Prostate gland (tissue), 2 donors: ENCODE data around the gene AGBL4. TPM values are rescaled to one million over a fixed set of nuclear protein-coding genes. Genes with fewer than 3 reads are reported as not detected.

Experiments
- DNase-seq: peaks from one replicate; pipeline ENCODE4 v3.0.0-alpha.2; 2019; ENCODE audit warnings: low spot score
- H3K27ac ChIP-seq, 2 donors: fragments of 200-600 bp; sonication (generic); 2 replicates each; pipeline ENCODE4 v1.5.1; 2017 to 2019
- H3K27me3 ChIP-seq: fragments of 200-600 bp; sonication (generic); replicated peaks from 2 replicates; pipeline ENCODE4 v1.5.1; 2019; ENCODE audit not compliant: insufficient read depth
- H3K36me3 ChIP-seq, 2 donors: fragments of 200-600 bp; sonication (generic); 1 replicate in 1 of 2; 2 replicates in 1 of 2; pipeline versions ENCODE4 v1.5.1 to v1.8.1; 2017 to 2019
- H3K4me1 ChIP-seq: fragments of 200-600 bp; sonication (generic); replicated peaks from 2 replicates; pipeline ENCODE4 v1.5.1; 2019
- H3K4me3 ChIP-seq, 2 donors: fragments of 200-600 bp; sonication (generic); 2 replicates each; pipeline ENCODE4 v1.5.1; 2017 to 2019
- H3K9me3 ChIP-seq: fragments of 200-600 bp; sonication (generic); 2 replicates; pipeline ENCODE4 v1.5.1; 2017
- POLR2A ChIP-seq: fragments of 450-650 bp; IDR thresholded peaks from one replicate; pipeline ENCODE4 v1.6.1; 2016; ENCODE audit warnings: antibody characterized with exemption, mild to moderate bottlenecking
- POLR2AphosphoS5 ChIP-seq: sonication (generic); formaldehyde crosslinking; IDR thresholded peaks from one replicate; pipeline ENCODE4 v1.6.1; 2017; ENCODE audit warnings: antibody characterized with exemption
- WGBS: methylation state at CpG from one replicate; pipeline ENCODE4 v1.1.5; 2018; 5-methylcytosine and 5-hydroxymethylcytosine counted together
- intact Hi-C: fragments of 100-400 bp; cut with DNase I; formaldehyde crosslinking; loops from one replicate; pipeline ENCODE4 v1.14.2; 2022
- total RNA-seq, 2 donors: library from RNA; depleted of rRNA; stranded (reverse); fragments of >200 nt; gene quantifications; one replicate each; pipeline ENCODE4 v1.1.0, GENCODE V29; 2016
- TF ChIP-seq, protein P1 (sequence below), 4 experiments: fragments of 200-600 bp in 2 of 4; fragments of 450-650 bp in 2 of 4; sonication (generic) in 2 of 4; IDR thresholded peaks; 1 replicate in 3 of 4; 2 replicates in 1 of 4; pipeline ENCODE4 v1.5.1; 2016 to 2019; ENCODE audit warnings: antibody characterized with exemption in 4 of 4, mild to moderate bottlenecking in 2 of 4, moderate library complexity in 2 of 4

Gene AGBL4
- total RNA-seq, 2 donors from 2014 or later: 0.82 to 2.7 TPM

DNA sequence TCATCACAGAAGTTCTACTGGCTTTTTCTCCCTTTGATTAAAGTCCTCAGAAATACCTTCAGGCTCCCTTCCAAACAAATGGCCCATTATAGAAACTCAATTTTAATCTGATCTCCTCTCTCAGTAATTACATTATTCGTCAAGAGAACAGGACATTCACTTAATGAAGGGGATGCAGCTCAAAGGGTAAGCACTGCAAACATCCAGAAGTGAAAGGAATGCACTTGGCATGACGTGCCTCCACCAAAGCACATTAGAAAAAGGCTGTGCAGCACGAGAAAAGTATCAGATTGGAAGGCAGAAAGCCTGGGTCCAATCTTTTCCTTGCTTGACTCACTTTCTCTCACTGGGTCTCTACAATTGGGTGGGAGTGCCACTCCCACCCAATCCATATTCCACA is 1024.4 kb downstream of the AGBL4 start:
- no peaks in the 10 kb centered on the region for H3K27me3 ChIP-seq
- no peak for TF ChIP-seq POLR2AphosphoS5
- TF ChIP-seq POLR2A: no peak
- TF ChIP-seq, protein P1, sequence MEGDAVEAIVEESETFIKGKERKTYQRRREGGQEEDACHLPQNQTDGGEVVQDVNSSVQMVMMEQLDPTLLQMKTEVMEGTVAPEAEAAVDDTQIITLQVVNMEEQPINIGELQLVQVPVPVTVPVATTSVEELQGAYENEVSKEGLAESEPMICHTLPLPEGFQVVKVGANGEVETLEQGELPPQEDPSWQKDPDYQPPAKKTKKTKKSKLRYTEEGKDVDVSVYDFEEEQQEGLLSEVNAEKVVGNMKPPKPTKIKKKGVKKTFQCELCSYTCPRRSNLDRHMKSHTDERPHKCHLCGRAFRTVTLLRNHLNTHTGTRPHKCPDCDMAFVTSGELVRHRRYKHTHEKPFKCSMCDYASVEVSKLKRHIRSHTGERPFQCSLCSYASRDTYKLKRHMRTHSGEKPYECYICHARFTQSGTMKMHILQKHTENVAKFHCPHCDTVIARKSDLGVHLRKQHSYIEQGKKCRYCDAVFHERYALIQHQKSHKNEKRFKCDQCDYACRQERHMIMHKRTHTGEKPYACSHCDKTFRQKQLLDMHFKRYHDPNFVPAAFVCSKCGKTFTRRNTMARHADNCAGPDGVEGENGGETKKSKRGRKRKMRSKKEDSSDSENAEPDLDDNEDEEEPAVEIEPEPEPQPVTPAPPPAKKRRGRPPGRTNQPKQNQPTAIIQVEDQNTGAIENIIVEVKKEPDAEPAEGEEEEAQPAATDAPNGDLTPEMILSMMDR (IDR thresholded peaks at IDR 0.05): no peak
- H3K27ac ChIP-seq: no peak overlapping the region
- intact Hi-C loops: no loop called here
- H3K9me3 ChIP-seq: no peaks in the 10 kb centered on the region
- no peaks in the 10 kb centered on the region for H3K36me3 ChIP-seq
- H3K4me1 ChIP-seq: no peaks in the 10 kb centered on the region
- no peak for DNase-seq
- WGBS: 47% methylated on average over 3 of the region's 3 CpGs
- H3K4me3 ChIP-seq: no peak overlapping the region

DNA sequence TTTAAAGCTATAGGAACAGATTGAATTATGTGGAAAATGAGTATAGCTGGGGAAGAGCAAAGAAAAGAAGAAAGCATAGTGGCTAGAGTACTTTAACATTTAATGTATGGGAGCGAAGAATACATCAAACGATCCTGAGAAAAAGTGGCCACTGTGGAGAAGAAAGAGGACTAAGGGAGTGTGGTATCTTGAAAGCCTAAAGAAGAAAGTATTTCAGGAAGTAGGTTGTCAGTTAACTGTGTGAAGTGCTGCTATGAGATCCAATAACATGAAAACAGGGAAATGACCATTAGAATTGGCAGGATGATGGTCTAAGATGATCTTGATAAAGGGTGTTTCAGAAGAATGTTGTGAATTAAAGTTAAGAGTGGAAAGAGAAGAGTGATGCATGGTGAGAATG is 1027.4 kb downstream of the AGBL4 start:
- H3K9me3 ChIP-seq: no peaks in the 10 kb centered on the region
- no peak overlapping the region for H3K4me3 ChIP-seq
- intact Hi-C loops: no loop called here
- H3K4me1 ChIP-seq: no peaks in the 10 kb centered on the region
- H3K36me3 ChIP-seq: no peaks in the 10 kb centered on the region
- TF ChIP-seq, protein P1 (IDR thresholded peaks at IDR 0.05): no peak
- TF ChIP-seq POLR2AphosphoS5 (no peak), POLR2A (no peak)
- DNase-seq: no peak
- H3K27ac ChIP-seq: no peak overlapping the region
- H3K27me3 ChIP-seq: no peaks in the 10 kb centered on the region
- WGBS: 94% methylated on average over 2 of the region's 2 CpGs

DNA sequence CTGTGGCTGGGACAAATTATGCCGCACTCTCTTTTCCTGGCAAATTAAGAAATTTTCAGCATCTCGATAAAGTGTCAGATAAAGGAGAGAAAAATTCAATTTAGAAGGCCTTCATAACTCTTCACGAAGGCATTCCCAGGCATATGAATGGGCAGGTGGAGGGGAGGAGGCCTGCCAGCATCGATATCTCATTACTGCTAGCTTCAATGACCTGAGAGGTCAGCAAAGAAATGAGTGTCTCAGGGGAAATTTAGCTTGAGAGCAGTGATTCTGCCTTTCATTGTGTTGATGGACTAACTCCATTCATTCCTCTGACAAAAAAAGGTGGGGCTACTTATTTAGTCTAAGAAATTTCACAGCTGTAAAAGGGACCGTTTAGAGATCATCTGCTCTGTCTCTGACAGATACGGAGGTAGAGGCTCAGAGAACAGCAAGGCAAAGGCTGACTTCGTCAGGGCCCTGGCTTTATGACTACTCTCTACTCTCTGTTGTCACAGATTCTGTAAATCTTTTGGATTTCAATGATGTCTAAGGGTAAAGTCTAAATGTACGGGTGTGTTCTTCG is 1035.0 kb downstream of the AGBL4 start:
- Histone ChIP-seq H3K36me3 (no peaks in the 10 kb centered on the region), H3K4me1 (no peaks in the 10 kb centered on the region), H3K4me3 (no peak overlapping the region), H3K9me3 (no peaks in the 10 kb centered on the region), H3K27ac (no peak overlapping the region), H3K27me3 (no peaks in the 10 kb centered on the region)
- 78% methylated on average over 9 of the region's 9 CpGs for WGBS
- no peak for DNase-seq
- intact Hi-C loops: no loop called here
- TF ChIP-seq, protein P1 (IDR thresholded peaks at IDR 0.05): no peak
- TF ChIP-seq POLR2A (no peak), POLR2AphosphoS5 (no peak)

DNA sequence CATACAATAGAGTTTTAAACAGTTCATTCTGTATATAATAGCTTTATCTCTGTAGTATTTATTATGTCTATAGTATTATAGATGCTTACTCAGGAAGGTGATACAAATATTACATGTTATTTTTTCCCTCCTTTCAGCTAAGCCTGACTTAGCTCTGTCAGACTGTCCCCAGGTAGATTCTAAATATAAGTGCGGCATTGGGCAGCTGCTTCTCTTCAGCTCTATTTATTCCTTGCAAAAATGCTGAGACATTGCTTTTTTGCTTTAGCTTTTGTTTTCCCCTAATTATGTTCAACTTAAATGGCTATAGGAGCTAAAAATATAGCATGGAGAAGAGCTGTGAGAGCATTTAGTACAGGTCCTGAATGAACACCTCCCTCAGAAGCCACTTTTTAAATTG is 1043.8 kb downstream of the AGBL4 start:
- H3K9me3 ChIP-seq: no peaks in the 10 kb centered on the region
- H3K27me3 ChIP-seq: no peaks in the 10 kb centered on the region
- no peaks in the 10 kb centered on the region for H3K36me3 ChIP-seq
- no peak overlapping the region for H3K27ac ChIP-seq
- no peak for TF ChIP-seq POLR2A
- no peak for TF ChIP-seq POLR2AphosphoS5
- TF ChIP-seq, protein P1 (IDR thresholded peaks at IDR 0.05): no peak
- H3K4me1 ChIP-seq: no peaks in the 10 kb centered on the region
- 88% methylated on average over 1 of the region's 1 CpG for WGBS
- intact Hi-C loops: no loop called here
- DNase-seq: no peak
- no peak overlapping the region for H3K4me3 ChIP-seq

DNA sequence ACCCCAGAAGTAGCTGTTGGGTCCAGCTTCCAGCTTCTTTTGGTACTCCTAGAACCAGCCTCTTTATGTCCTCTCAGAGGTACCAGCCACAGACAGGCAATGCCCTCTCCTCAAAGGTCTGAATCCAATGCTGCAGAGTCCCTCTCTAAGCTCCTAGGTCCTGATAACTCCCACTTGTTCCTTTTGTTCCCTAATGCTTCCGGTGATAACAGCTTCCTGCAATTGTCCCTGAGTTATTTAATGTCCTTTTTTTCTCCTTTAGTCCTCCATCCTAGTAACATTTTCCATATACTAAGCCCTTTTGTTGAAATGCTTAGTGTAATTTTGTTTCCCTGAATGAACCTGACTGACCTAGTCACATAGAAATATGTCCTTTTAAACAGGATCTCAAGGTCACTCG is 1045.3 kb downstream of the AGBL4 start:
- Histone ChIP-seq H3K9me3 (no peaks in the 10 kb centered on the region), H3K4me1 (no peaks in the 10 kb centered on the region), H3K4me3 (no peak overlapping the region), H3K36me3 (no peaks in the 10 kb centered on the region), H3K27me3 (no peaks in the 10 kb centered on the region), H3K27ac (no peak overlapping the region)
- intact Hi-C loops: no loop called here
- TF ChIP-seq, protein P1 (IDR thresholded peaks at IDR 0.05): no peak
- no peak for TF ChIP-seq POLR2AphosphoS5
- TF ChIP-seq POLR2A: no peak
- DNase-seq: no peak
- 34% methylated on average over 2 of the region's 2 CpGs for WGBS
